Posterior cingulate gyrus (tissue), 11 donors: Measurements from ENCODE around the gene KPNA2.

Experiments
- DNase-seq, 10 donors: peaks; one replicate each; pipeline versions ENCODE4 v3.0.0 to v3.0.0-alpha.2; 2020 to 2021; ENCODE audit warnings: mixed read lengths in 3 of 10
- intact Hi-C: fragments of 100-400 bp; cut with DNase I; formaldehyde crosslinking; loops from one replicate; pipeline ENCODE4 v1.15.1; 2023

KPNA2 gene

GRCh38 chr17:68089881-68090280 lies 54.3 kb downstream of the KPNA2 start:
- intact Hi-C loops: no loop called here
- DNase-seq: peak in 2 of 10 donors; percentile 18 to 26

DNA sequence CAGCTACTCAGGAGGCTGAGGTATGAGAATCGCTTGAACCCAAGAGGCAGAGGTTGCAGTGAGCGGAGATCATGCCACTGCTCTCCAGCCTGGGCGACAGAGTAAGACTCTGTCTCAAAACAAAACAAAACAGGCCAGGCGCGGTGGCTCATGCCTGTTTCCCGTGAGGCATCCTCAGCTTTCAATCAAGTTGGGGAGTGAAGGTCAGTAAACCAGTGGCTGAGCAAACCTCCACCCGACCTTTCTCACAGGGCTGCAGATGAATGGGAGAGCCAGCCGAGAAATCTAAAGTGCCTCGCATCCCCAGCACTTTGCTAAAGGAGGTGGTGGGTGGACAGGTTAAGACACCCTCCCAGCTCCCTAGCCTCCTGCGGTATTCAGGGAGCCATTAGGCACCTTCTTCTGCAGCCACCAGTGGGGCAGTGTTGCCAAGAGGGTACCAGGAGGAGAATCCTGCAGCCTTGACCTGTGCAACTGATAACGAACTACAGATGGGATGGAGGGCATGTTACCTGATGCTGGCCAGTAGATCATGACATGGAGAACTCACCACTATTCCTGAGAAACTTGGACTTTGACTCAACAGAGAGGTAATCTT lies 59.0 kb downstream of the KPNA2 start:
- intact Hi-C loops: no loop called here

DNA sequence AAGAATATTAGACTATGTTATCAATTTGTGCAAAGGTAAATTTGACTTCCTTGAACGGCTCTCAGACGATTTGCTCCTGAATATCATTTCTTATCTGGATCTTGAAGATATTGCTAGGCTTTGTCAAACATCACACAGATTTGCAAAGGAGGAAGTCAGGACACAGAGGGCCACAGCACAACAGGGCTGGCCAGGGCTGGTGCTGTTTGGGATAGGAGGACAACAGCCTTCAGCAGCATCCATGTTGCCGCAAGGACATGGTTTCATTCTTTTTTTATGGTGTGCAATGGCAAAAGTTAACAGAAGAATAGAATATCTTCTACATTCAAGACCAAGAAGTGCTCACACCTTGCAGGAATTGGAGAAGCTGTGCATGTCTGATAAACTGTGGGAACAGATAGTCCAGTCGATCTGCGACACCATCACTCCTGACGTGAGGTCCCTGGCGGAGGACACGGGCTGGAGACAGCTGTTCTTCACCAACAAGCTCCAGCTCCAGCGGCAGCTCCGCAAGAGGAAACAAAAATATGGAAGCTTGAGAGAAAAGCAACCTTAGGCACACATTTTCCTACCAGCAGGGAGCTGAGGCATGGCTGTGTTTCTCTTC lies 59.8 kb downstream of the KPNA2 start:
- DNase-seq: peak in 2 of 10 donors; percentile 26 to 74
- intact Hi-C loops: no loop called here

More for the DNA sequence above, 59.0 kb downstream of the KPNA2 start:
- peak in 2 of 10 donors; percentile 39 to 42 for DNase-seq

GRCh38 chr17:68096111-68096510 lies 60.6 kb downstream of the KPNA2 start:
- intact Hi-C loops: no loop called here

More at GRCh38 chr17:68096111-68096510, 60.6 kb downstream of the KPNA2 start:
- peak in 2 of 10 donors; percentile 22 to 53 for DNase-seq
